ENCODE measurements around the gene TNS2. TPM values are rescaled to one million over a fixed set of nuclear protein-coding genes. Genes with fewer than 3 reads are reported as not detected.
"Not testable (repeated sequence)": the region's sequence is repeated elsewhere in the genome, so short reads cannot be mapped to it uniquely, and the experiment has no call there.

Gene TNS2, protein sequence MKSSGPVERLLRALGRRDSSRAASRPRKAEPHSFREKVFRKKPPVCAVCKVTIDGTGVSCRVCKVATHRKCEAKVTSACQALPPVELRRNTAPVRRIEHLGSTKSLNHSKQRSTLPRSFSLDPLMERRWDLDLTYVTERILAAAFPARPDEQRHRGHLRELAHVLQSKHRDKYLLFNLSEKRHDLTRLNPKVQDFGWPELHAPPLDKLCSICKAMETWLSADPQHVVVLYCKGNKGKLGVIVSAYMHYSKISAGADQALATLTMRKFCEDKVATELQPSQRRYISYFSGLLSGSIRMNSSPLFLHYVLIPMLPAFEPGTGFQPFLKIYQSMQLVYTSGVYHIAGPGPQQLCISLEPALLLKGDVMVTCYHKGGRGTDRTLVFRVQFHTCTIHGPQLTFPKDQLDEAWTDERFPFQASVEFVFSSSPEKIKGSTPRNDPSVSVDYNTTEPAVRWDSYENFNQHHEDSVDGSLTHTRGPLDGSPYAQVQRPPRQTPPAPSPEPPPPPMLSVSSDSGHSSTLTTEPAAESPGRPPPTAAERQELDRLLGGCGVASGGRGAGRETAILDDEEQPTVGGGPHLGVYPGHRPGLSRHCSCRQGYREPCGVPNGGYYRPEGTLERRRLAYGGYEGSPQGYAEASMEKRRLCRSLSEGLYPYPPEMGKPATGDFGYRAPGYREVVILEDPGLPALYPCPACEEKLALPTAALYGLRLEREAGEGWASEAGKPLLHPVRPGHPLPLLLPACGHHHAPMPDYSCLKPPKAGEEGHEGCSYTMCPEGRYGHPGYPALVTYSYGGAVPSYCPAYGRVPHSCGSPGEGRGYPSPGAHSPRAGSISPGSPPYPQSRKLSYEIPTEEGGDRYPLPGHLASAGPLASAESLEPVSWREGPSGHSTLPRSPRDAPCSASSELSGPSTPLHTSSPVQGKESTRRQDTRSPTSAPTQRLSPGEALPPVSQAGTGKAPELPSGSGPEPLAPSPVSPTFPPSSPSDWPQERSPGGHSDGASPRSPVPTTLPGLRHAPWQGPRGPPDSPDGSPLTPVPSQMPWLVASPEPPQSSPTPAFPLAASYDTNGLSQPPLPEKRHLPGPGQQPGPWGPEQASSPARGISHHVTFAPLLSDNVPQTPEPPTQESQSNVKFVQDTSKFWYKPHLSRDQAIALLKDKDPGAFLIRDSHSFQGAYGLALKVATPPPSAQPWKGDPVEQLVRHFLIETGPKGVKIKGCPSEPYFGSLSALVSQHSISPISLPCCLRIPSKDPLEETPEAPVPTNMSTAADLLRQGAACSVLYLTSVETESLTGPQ (N-terminal part only)
- total RNA-seq = 56.2 and 56.5 TPM in 2 replicates

DNA sequence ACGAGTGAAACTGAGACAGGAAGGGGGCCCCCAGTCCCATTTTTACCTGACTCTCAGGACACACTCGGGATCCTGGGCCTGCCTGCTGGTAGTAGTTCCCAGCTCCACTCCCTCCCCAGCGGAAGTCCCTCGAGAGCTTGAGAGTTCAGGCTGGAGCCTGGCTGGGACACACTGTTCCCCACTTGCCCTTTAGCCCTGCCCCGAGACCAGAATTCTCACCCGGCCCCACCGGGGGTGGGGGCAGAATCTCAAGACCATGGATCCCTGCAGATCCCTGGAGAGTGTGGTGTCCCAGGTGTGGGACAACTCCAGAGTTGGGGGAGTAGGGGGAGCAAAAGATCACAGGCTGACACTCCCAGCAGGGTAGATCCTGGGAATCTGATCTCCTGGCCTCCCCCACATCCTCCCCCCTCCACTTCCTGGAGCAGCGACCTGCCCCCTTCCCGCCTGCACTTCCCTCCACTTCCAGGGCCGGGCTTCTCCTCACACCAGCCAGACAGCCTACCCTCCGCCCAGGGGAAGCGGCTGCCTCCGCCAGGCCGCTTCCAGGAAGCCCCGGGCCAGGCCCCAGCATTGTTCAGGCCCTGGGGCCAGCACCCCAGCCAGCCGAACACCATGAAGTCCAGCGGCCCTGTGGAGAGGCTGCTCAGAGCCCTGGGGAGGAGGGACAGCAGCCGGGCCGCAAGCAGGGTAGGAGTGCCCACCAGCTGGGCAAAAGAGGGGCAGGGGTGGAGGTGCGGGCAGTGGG, at the start of gene TNS2:
Gene TNS2, plus strand, starts transcription at position 495 of the 748 bp plus-strand sequence. Its CDS starts 121 bp downstream, at position 616.
- peak; percentile 82 for DNase-seq

DNA sequence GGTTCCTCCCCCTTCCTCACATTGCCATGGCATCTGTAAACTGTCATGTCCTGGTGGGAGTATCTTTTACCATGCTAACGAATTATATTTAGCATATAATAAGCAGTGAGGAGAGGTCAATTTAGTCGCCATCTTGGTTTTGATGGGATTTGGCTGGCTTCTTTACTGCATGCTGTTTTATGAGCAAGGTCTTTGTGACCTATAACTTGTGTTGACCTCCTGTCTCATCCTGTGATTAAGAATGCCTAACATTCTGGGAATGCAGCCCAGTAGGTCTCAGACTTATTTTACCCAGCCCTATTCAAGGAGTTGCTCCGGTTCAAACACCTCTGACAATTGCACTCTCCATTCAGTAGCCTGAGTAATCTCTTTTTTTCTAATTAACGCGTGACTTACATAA, 45.7 kb upstream of the TNS2 start:
- DNase-seq = no peak

DNA sequence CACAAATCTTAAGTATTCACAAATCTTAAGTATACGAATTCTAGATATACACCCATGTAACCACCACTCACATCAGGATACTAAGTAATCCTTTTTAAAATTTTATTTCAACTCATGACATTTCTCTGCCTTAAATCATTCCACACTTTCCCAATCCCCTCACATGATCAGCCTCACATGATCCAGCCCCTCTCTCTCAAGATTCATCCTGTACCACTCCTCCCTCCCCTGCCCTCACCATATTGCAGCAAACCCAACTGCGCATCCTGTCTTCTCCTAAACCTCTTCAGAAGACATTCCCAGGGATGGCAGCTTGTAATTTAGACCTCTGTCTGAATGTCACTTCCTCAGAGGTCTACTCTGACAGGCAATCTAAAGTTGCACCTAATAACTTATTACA, 45.3 kb upstream of the TNS2 start:
- DNase-seq = no peak

DNA sequence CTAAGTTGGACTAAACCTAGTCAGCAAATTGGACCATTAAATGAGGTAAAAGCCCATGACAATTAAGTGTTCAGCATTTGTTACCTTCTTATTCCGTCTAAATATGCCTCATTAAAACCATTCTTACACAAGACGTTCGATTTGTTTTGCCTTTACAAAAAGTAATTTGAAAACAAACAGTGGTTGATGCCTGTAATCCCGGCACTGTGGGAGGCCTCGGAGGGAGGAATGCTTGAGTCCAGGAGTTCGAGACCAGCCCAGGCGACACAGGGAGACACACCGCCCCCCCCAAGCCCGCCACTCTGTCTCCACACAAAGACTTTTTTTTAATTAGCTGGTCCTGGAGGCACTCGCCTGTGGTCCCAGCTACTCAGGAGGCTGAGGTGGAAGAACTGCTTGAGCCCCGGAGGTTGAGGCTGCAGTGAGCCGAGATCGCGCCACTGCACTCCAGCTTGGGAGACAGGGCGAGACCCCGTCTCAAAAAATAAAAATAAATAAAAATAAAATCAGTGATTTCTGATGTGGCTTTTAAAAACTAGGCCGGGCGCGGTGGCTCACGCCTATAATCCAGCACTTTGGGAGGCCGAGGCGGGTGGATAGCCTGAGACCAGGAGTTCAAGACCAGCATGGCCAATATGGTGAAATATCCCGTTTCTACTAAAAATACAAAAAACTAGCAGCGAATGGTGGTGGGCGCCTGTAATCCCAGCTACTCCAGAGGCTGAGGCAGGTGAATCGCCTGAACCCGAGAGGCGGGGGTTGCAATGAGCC, 44.5 kb upstream of the TNS2 start:
- DNase-seq = no peak

DNA sequence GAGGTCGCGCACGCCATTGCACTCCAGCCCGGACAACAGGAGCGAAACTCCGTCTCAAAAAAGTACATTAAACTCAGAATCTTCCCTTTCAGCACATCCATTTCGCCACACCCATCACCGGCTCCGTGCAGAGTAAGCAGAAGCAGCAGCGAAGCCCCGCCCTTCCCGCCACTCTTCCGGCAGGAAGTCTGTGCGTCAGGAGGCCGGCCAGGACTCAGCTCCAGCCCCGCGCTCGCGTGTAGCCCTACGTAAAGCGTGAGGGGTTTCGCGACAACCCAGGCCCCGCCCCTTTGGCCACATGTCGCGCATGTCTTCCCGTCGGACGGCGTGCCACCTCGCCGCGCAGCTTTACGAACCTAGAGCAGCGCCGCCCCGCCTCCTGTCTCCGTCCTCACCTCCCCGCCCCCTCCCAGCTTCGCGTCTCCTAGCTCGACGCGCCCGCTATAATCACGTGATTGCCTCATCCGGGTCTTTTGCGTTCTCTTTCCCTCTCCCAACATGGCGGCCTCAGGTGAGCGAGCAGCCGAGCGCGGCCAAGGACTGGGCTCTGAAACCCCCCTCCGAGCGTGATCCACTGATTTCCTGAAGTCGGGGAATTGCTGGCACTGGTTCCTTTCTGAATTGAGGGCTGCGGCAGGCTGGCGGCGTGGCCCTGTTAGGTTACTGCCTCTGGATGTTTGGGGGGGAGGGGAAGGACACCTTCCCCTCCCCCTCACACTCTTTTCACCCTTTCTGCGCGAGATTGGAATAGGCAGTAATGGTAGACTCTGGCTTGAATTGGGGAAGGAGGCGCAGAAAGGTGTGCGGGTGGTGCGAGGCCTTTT, 43.7 kb upstream of the TNS2 start, which contains the start of gene EIF4B:
Gene EIF4B, plus strand, starts transcription at position 471 of the 824 bp plus-strand sequence. Its CDS starts 28 bp downstream, at position 499.
- DNase-seq = peak; percentile 100

DNA sequence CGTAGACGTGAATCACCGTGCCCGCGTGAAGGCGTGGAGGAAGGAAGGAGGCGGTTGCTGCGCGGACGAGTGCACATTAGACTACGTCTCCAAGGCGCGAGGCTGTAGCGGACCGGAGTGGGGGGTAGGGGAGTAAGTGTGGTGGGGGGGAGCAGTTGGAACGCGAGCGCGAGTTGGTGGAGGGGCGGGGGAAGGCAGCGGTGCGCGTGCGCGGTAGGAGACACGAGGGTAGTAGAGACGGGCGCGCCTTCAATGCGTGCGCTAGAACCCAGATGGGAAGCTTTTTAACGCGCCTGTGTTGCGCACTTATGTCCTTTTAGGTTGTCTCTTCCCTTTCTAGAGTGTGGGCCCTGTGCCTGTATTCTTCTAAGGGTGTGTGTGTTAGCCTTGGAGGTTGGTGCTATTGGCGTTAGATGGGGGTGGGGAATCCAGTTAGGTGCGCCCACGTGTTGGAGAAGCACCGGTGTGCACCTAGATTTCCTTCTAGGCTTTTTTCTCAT, 43.0 kb upstream of the TNS2 start:
- peak; percentile 78 for DNase-seq

DNA sequence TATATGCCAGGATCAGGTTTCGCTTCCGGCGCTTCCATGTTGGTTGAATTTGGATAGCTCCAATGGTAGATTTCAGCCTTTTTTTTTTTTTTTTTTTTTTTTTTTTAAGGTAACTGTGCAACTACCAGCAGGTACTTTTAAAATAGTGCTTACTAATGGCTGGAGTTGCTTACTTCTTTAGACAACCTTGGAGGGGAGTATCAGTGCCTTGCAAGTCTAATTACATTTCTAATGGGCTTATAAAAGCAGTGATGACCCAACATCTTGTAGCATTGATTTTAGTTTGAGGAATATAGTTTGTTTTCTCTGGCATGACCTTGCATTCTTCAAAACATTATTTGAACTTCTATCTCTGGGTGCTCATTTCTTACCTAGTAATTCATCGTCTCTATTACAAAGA, 42.5 kb upstream of the TNS2 start:
- DNase-seq = no peak

DNA sequence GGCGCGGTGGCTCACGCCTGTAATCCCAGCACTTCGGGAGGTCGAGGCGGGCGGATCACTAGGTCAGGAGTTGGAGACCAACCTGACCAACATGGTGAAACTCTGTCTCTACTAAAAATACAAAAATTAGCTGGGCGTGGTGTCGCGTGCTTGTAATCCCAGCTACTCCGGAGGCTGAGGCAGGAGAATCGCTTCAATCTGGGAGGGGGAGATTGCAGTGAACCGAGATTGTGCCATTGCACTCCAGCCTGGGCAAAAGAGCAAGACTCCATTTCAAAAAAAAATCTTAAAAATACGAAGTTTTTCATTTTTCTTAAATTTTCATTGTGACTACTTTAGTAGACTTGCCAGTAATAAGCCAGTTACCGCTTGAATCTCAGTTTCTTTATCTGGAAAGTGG, 41.1 kb upstream of the TNS2 start:
- DNase-seq = not testable (repeated sequence)

DNA sequence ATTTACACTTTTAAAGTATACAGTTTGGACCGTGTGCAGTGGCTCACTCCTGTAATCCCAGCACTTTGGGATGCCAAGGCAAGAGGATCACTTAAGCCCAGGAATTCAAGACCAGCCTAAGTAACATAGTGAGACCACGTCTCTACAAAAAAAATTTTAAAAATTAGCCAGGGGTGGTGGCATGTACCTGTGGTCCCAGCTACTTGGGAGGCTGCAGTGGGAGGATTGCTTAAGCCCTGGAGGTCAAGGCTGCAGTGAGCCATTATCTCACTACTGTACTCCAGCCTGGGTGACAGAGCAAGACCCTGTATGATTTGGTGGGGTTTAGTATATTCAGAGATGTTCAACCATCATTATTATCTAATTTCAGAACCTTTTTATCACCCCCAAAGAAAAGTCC, 38.9 kb upstream of the TNS2 start:
- DNase-seq = no peak

DNA sequence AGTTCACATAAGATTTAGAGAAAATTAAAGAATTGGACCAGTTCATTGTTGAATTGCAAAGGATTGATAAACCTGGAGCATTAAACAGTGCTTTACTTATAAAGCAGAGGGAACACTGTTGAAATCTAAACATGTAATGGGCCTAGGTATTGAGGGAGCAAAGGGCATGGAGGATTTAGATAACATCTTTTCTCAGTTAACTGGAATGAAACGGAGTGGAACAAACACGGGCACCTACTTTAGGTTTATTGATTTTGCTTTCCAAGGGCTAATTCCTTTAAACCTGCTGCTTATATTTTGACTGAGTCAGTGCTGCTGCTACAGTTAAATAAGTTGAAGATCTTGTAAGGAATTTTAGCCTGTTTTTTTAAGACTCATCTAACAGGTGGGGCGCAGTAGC, 38.0 kb upstream of the TNS2 start:
- DNase-seq = no peak

DNA sequence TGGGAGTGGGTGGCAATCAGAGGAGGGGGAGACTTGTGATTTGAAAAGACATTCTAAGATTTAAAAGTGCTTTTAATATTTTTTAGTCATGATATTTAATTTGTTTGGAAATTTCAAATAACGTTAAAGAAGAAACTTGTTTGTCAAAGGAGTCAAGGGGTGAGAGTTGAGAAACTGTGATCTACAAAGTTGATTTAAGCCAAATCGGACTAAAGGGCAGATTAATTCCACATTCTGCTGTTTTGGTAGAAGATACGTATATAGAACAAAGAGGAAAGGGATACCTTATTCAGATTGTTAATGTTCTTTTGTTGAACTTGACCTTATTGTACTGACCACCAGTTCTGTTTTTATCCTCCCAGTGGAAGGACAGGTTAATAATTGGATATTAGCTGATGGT, 36.9 kb upstream of the TNS2 start:
- DNase-seq = no peak

DNA sequence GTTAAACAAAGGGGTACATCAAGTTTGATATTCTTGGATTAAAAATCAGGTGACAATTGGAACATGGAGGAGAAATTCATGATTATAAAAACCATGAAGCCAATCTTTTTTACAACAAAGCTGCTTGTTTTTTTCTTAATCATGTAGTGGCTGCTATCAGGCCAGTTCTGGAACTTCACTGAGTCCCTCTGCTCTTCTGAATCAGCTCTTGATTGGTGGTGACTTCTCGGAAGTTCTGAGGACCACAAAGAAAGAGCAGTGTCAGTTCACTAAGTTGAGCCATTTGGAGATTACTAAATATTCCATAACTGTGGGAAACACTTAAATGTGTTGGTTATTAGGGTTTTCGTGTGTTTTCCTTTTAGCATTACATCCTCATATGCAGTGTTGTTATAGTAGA, 35.2 kb upstream of the TNS2 start:
- no peak for DNase-seq

DNA sequence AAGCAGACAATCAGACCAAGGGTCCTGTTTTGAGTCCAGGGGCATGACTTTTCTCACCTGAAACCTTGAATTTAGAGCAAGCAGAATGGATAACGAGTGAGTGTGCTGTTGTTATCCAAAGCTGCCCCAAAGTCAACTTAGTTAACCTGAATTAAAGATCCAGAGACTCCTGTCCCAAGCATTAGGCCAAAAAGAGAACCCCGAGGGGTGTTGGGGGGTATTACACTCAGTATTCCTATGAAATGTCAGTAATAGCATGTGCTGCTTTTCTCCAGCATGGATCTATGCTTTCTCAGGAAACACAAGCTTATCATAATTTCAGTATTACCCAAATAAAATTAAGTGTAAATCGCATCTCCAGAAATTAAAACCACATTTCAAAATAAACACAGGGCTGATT, 24.6 kb upstream of the TNS2 start:
- DNase-seq = no peak

DNA sequence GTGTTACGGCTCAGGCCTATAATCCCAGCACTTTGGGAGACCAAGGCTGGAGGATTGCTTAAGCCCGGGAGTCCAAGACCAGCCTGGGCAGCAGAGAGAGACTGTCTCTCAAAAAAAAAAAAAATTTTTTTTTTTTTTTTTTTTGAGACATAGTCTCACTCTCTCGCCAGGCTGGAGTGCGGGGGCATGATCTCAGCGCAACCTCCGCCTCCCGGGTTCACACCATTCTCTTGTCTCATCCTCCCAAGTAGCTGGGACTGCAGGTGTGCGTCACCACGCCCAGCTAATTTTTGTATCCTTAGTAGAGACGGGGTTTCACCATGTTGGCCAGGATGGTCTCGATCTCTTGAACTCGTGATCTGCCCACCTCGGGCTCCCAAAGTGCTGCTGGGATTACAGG, 22.9 kb upstream of the TNS2 start:
- DNase-seq = not testable (repeated sequence)

DNA sequence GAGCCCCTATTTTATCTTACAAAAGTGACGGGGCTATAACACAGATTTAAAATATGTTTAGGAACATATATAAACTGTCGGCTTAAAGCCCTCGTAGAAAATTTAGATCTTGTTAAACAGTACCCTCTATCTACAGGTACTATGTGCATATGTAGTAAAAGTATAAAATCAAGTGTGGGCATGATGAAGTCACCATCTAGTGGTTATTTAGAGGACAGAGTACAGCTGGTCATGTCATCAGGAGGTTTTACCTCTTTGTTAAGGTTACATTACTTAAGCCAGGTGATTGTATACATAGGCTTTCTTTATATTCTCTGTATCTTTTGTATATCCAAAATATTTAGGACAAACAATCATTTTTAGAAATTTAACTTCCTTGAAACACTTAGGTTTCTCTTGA, 18.2 kb upstream of the TNS2 start:
- no peak for DNase-seq

DNA sequence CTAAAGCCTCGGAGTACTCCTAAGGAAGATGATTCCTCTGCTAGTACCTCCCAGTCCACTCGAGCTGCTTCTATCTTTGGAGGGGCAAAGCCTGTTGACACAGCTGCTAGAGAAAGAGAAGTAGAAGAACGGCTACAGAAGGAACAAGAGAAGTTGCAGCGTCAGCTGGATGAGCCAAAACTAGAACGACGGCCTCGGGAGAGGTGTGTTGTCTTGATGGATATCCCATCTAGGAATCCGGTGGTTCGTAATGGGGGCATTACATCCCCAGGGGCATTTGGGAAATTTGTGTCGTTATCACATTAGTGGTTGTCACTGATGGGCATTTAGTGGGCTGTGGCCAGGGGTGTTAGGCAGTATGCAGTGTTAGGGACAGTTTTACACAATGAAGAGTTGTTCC, 16.0 kb upstream of the TNS2 start:
- not testable (repeated sequence) for DNase-seq

DNA sequence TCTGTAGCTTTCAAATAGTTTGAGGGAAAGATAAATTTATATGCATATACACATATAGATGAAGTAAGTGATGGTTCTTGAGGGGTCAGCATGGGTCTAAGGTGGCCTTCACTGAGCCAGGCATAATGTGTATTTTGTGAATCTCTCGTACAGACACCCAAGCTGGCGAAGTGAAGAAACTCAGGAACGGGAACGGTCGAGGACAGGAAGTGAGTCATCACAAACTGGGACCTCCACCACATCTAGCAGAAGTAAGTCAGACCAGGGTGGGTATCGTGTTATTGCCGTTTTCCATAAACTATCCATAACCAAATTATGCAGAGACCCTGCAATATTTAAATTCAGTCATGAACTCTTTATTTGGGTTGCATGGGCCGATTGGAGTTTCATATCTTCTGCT, 15.4 kb upstream of the TNS2 start:
- DNase-seq = no peak

DNA sequence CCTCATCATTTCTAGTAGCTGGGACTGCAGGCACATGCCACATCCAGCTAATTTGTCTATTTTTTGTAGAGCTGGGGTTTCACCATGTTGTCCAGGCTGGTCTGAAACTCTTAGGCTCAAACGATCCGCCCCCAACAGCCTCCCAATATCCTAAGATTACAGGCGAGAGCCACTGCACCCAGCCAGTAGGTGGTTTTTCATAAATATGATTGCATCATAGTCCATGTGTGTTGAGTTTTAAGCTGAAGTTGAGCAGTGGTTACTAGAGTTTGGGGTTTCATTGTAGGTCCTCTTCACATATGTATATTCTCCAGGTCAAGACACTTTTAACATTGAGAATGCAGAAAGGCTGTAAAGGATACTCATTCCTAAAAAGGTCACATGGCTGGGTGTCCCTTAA, 13.1 kb upstream of the TNS2 start:
- DNase-seq = no peak

DNA sequence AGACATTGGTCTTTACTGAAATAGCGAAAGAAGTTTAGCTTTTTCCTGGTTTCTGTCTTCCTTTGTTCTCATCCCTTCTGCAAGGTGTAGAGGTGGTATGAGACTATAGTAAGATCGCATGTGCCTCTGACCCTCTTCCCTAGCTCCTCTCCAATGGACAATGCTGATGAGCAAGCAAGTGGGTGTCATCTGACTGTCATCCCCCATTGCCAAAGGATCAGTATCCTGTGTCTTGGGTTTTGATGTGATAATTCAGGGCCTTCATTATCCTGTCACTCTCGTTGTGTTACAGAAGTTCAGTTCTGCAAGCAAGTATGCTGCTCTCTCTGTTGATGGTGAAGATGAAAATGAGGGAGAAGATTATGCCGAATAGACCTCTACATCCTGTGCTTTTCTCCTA, 10.0 kb upstream of the TNS2 start:
- no peak for DNase-seq
